PC-3 (cell line): ENCODE results near the gene ZNF487.

Experiments
- CTCF ChIP-seq: fragments of 300-600 bp; sonication (generic); conservative IDR thresholded peaks from 2 replicates; pipeline ENCODE4 v1.5.1; 2017; ENCODE audit warnings: antibody characterized with exemption, low read depth, mild to moderate bottlenecking, low read length
- EZH2 ChIP-seq: fragments of 300-600 bp; sonication (generic); IDR thresholded peaks from one replicate; pipeline ENCODE4 v1.6.1; 2017; ENCODE audit warnings: antibody characterized with exemption, mild to moderate bottlenecking, low read length; ENCODE audit not compliant: unreplicated experiment

DNA sequence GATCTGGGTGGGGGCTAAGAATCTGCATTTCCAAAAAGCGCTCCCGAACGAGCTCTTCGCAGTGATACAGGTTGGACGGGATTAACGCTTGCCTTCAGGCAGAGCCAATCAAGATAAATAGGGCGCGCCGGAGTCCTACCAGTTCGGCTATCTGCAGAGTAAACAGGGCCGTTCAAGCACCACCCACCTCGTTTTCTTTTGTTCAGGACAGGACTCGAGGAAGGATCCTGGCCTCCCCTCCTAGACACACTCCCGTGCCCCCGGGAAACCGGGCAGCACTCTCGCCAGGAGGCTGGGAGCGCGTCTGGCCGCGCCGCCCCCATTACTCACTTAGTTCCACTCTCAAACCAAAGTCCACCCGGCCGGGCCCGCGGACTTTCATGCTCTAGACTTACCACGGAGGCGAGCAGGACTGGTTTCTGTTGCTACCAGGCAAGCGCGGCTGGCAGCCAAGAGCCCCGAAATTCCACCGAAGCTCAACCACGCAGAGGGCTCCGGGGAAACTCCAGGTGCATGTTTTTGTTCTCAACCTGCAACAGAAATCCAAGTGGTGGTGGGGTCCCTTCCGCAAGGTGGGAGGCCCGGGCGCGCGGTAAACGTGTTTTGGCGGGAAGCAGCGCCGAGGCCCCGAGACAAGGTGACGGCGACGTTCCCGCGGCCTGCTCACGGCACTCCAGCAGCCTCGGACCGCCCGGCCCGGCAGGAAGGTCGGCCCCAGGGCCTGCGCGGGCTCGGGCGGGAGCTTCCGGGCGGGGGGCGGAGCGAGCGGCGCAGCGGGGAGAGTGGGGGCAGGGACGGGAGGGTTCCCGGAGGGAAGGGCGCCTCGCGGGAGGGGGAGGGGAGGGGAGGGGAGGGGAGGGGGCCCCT is 40.6 kb upstream of the ZNF487 start:
- no peak for TF ChIP-seq EZH2
- no peak for TF ChIP-seq CTCF
